ENCODE data around the gene COX7A2L.
A peak's percentile ranks its signal among the peaks of the same experiment; 100 is the strongest.
"Not testable (repeated sequence)": the region's sequence is repeated elsewhere in the genome, so short reads cannot be mapped to it uniquely, and the experiment has no call there.

Gene COX7A2L
- 26.6 reads per million, percentile 53 among the genes with 10 or more reads in this experiment for total RNA-seq

GRCh38 chr2:42360890-42361727 is at the start of gene COX7A2L:
TSS of gene COX7A2L (minus strand) at chr2:42361217. CDS start at chr2:42361161, 56 bp downstream.
- peak; percentile 92 for DNase-seq

GRCh38 chr2:42408009-42408408 is 47.0 kb upstream of the COX7A2L start:
- DNase-seq, result no peak

GRCh38 chr2:42407476-42407875 is 46.5 kb upstream of the COX7A2L start:
- no peak for DNase-seq

- no peak for DNase-seq
Measured at GRCh38 chr2:42404676-42405075, 43.7 kb upstream of the COX7A2L start.

- DNase-seq, result no peak
Measured at GRCh38 chr2:42401773-42402172, 40.8 kb upstream of the COX7A2L start.

GRCh38 chr2:42398052-42398451 is 37.0 kb upstream of the COX7A2L start:
- DNase-seq, result not testable (repeated sequence)

- DNase-seq, result not testable (repeated sequence)
Measured at GRCh38 chr2:42393320-42393719, 32.3 kb upstream of the COX7A2L start.

GRCh38 chr2:42392191-42392590 is 31.2 kb upstream of the COX7A2L start:
- no peak for DNase-seq

- no peak for DNase-seq
Measured at GRCh38 chr2:42390401-42390969, 29.5 kb upstream of the COX7A2L start.

- no peak for DNase-seq
Measured at GRCh38 chr2:42386682-42387081, 25.7 kb upstream of the COX7A2L start.

- no peak for DNase-seq
Measured at GRCh38 chr2:42385225-42385624, 24.2 kb upstream of the COX7A2L start.

- no peak for DNase-seq
Measured at GRCh38 chr2:42383855-42384530, 23.0 kb upstream of the COX7A2L start.

GRCh38 chr2:42382144-42382543 is 21.1 kb upstream of the COX7A2L start:
- no peak for DNase-seq

- not testable (repeated sequence) for DNase-seq
Measured at GRCh38 chr2:42380026-42380425, 19.0 kb upstream of the COX7A2L start.

GRCh38 chr2:42378415-42378814 is 17.4 kb upstream of the COX7A2L start:
- DNase-seq, result no peak

- DNase-seq, result no peak
Measured at GRCh38 chr2:42376758-42377157, 15.7 kb upstream of the COX7A2L start.

- no peak for DNase-seq
Measured at GRCh38 chr2:42372474-42373200, 11.6 kb upstream of the COX7A2L start.

GRCh38 chr2:42371611-42372473 is 10.8 kb upstream of the COX7A2L start:
- no peak for DNase-seq

GRCh38 chr2:42369532-42370229 is 8.7 kb upstream of the COX7A2L start:
- no peak for DNase-seq

GRCh38 chr2:42368817-42369531 is 8.0 kb upstream of the COX7A2L start:
- DNase-seq, result no peak

GRCh38 chr2:42367835-42368234 is 6.8 kb upstream of the COX7A2L start:
- no peak for DNase-seq
